D721Med (cell line): ENCODE data around the gene MAGEC1.

Source experiments
- DNase-seq: peaks from one replicate; pipeline ENCODE4 v3.0.0; 2011; ENCODE audit warnings: low spot score; ENCODE audit not compliant: insufficient read length
- FAIRE-seq: peaks from 2 replicates; lab custom pipeline; 2011; peaks lifted over from hg19 to GRCh38; lab: Jason Lieb, UNC
- CTCF ChIP-seq: IDR thresholded peaks from 2 replicates; pipeline ENCODE4 v1.5.1; 2012; ENCODE audit warnings: mild to moderate bottlenecking, control low read depth; ENCODE audit not compliant: insufficient read depth; ENCODE audit errors: missing control alignments

MAGEC1 gene

DNA sequence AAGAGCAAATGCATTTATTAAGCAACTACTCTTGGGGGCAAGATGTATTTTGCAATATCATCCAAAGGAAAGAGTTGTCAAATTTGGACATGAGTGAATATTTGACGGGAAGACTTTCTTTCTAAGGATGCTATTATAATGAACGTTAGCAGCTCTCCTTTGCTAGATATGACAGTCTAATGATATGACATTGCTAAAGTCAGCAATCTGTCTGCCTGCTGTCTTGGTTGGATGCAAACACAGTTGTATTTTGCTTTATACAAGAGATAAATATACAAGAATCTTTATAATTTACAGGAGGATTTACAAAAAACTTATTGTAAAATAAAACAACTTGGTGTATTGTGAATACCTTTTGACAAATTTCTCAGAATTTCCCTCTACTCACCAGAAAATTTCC, 37.5 kb downstream of the MAGEC1 start:
- no peak for TF ChIP-seq CTCF
- DNase-seq = no peak
- no peak for FAIRE-seq

- DNase-seq (no peak), FAIRE-seq (no peak)
- no peak for TF ChIP-seq CTCF
These were observed 41.7 kb downstream of the MAGEC1 start for GRCh38 chrX:141945426-141945825.

GRCh38 chrX:141947350-141947749, 43.7 kb downstream of the MAGEC1 start:
- FAIRE-seq = no peak
- TF ChIP-seq CTCF = no peak
- DNase-seq = no peak

- no peak for FAIRE-seq
- no peak for DNase-seq
- TF ChIP-seq CTCF = no peak
These were observed 48.9 kb downstream of the MAGEC1 start for GRCh38 chrX:141952603-141953002.

- no peak for FAIRE-seq
- no peak for DNase-seq
- TF ChIP-seq CTCF = no peak
These were observed 55.0 kb downstream of the MAGEC1 start for GRCh38 chrX:141958675-141959074.
